Lower lobe of right lung (tissue), 2 donors: ENCODE data around the gene PRDM16. TPM values are rescaled to one million over a fixed set of nuclear protein-coding genes. Genes with fewer than 3 reads are reported as not detected.

Experiments used
- ATAC-seq, 2 donors: fragments of 200-7000 bp; cut with Tn5 transposase; one replicate each; pipeline ENCODE4 v1.9.1; 2020 to 2022; ENCODE audit warnings: mild to moderate bottlenecking in 2 of 2, moderate library complexity in 2 of 2
- DNase-seq: peaks from one replicate; pipeline ENCODE4 v3.0.0-alpha.2; 2020
- H3K27ac ChIP-seq: fragments of 200-600 bp; one replicate; pipeline ENCODE4 v1.8.0; 2022
- H3K27me3 ChIP-seq: fragments of 200-600 bp; one replicate; pipeline ENCODE4 v1.8.0; 2022; ENCODE audit warnings: low read depth
- H3K36me3 ChIP-seq: fragments of 200-600 bp; one replicate; pipeline ENCODE4 v1.8.0; 2022; ENCODE audit warnings: mild to moderate bottlenecking
- H3K4me1 ChIP-seq: fragments of 200-600 bp; one replicate; pipeline ENCODE4 v1.8.0; 2022
- H3K4me3 ChIP-seq: fragments of 200-600 bp; one replicate; pipeline ENCODE4 v1.8.0; 2022; ENCODE audit warnings: mild to moderate bottlenecking
- H3K9me3 ChIP-seq: fragments of 200-600 bp; one replicate; pipeline ENCODE4 v1.8.0; 2022
- CTCF ChIP-seq: fragments of 200-600 bp; IDR thresholded peaks from one replicate; pipeline ENCODE4 v1.8.0; 2022; ENCODE audit warnings: antibody characterized with exemption, mild to moderate bottlenecking
- intact Hi-C: fragments of 100-400 bp; cut with DNase I; formaldehyde crosslinking; loops from one replicate; pipeline ENCODE4 v1.11.0; 2022
- total RNA-seq: library from RNA; stranded (reverse); fragmentation: NEBNext Ultra II Directional; extraction: Animal tissue kit (Norgen Biotek cat#: 25700); gene quantifications from one replicate; pipeline ENCODE4 v1.2.1, GENCODE V29; 2021
- donor health status: DM: no; HTN: yes; CAD: no; lungs with severe emphysema.

PRDM16 gene
- total RNA-seq, 1 donor from 2014 or later = 19.2 TPM

GRCh38 chr1:3456964-3457909, 388.2 kb downstream of the PRDM16 start:
- intact Hi-C loops = no loop called here
- Histone ChIP-seq H3K9me3 (no peaks in the 10 kb centered on the region), H3K4me3 (no peak overlapping the region), H3K4me1 (peaks cover 21% of the 10 kb centered on the region), H3K27me3 (peaks cover 17% of the 10 kb centered on the region), H3K27ac (no peak overlapping the region), H3K36me3 (no peaks in the 10 kb centered on the region)
- ATAC-seq (no peak), DNase-seq (no peak)
- TF ChIP-seq CTCF = no peak

- intact Hi-C loops = no loop called here
- no peak for DNase-seq
- TF ChIP-seq CTCF = no peak
- Histone ChIP-seq H3K4me3 (no peak overlapping the region), H3K9me3 (no peaks in the 10 kb centered on the region), H3K36me3 (no peaks in the 10 kb centered on the region), H3K4me1 (peaks cover 18% of the 10 kb centered on the region), H3K27me3 (peaks cover 10% of the 10 kb centered on the region), H3K27ac (no peak overlapping the region)
- no peak for ATAC-seq
These were observed 389.2 kb downstream of the PRDM16 start for GRCh38 chr1:3457910-3458883.

- no peaks in the 10 kb centered on the region for H3K9me3 ChIP-seq
These were observed 390.3 kb downstream of the PRDM16 start for GRCh38 chr1:3459051-3459908.

GRCh38 chr1:3459940-3460671, 391.1 kb downstream of the PRDM16 start:
- no peak for TF ChIP-seq CTCF
- Histone ChIP-seq H3K36me3 (no peaks in the 10 kb centered on the region), H3K4me3 (no peak overlapping the region), H3K27me3 (no peaks in the 10 kb centered on the region), H3K9me3 (no peaks in the 10 kb centered on the region), H3K4me1 (peaks cover 3% of the 10 kb centered on the region), H3K27ac (no peak overlapping the region)
- DNase-seq = no peak
- no peak for ATAC-seq
- intact Hi-C loops = no loop called here

More at GRCh38 chr1:3459051-3459908, 390.3 kb downstream of the PRDM16 start:
- intact Hi-C loops = no loop called here
- no peak for TF ChIP-seq CTCF
- no peaks in the 10 kb centered on the region for H3K36me3 ChIP-seq
- no peak overlapping the region for H3K27ac ChIP-seq
- DNase-seq (no peak), ATAC-seq (no peak)
- no peak overlapping the region for H3K4me3 ChIP-seq
- H3K27me3 ChIP-seq = no peaks in the 10 kb centered on the region
- peaks cover 8% of the 10 kb centered on the region for H3K4me1 ChIP-seq
